ENCODE data around the gene ADCY7.

The ADCY7 gene

GRCh38 chr16:50267651-50268050 is 1.3 kb downstream of the ADCY7 start:
- no peak overlapping the region for H3K4me3 ChIP-seq (replicated peaks in 1 of 2; ENCODE audit: low read depth in 2 of 2, low read length in 2 of 2)
- no peak for TF ChIP-seq CTCF (IDR thresholded peaks at IDR 0.05; ENCODE audit: low read depth, low read length)
- no peak for DNase-seq (ENCODE audit: low read depth in 2 of 2)

- no peak overlapping the region for H3K4me3 ChIP-seq (replicated peaks in 1 of 2; ENCODE audit: low read depth in 2 of 2, low read length in 2 of 2)
Measured at GRCh38 chr16:50268352-50268751, 2.0 kb downstream of the ADCY7 start.

GRCh38 chr16:50269061-50269705 is 2.8 kb downstream of the ADCY7 start:
- H3K4me3 ChIP-seq (replicated peaks in 1 of 2; ENCODE audit: low read depth in 2 of 2, low read length in 2 of 2), result no peak overlapping the region
- no peak for TF ChIP-seq CTCF (IDR thresholded peaks at IDR 0.05; ENCODE audit: low read depth, low read length)
- no peak for DNase-seq (ENCODE audit: low read depth in 2 of 2)

More at GRCh38 chr16:50268352-50268751, 2.0 kb downstream of the ADCY7 start:
- no peak for TF ChIP-seq CTCF (IDR thresholded peaks at IDR 0.05; ENCODE audit: low read depth, low read length)
- no peak for DNase-seq (ENCODE audit: low read depth in 2 of 2)

- no peak for TF ChIP-seq CTCF (IDR thresholded peaks at IDR 0.05; ENCODE audit: low read depth, low read length)
- no peak overlapping the region for H3K4me3 ChIP-seq (replicated peaks in 1 of 2; ENCODE audit: low read depth in 2 of 2, low read length in 2 of 2)
Measured at GRCh38 chr16:50269769-50270509, 3.6 kb downstream of the ADCY7 start.

GRCh38 chr16:50270510-50271147 is 4.3 kb downstream of the ADCY7 start:
- DNase-seq (ENCODE audit: low read depth in 2 of 2), result no peak
- TF ChIP-seq CTCF (IDR thresholded peaks at IDR 0.05; ENCODE audit: low read depth, low read length), result no peak
- H3K4me3 ChIP-seq (replicated peaks in 1 of 2; ENCODE audit: low read depth in 2 of 2, low read length in 2 of 2), result no peak overlapping the region

More at GRCh38 chr16:50269769-50270509, 3.6 kb downstream of the ADCY7 start:
- no peak for DNase-seq (ENCODE audit: low read depth in 2 of 2)

- no peak for TF ChIP-seq CTCF (IDR thresholded peaks at IDR 0.05; ENCODE audit: low read depth, low read length)
- no peak for DNase-seq (ENCODE audit: low read depth in 2 of 2)
- no peak overlapping the region for H3K4me3 ChIP-seq (replicated peaks in 1 of 2; ENCODE audit: low read depth in 2 of 2, low read length in 2 of 2)
Measured at GRCh38 chr16:50271148-50272041, 5.0 kb downstream of the ADCY7 start.
